A549 (cell line): ENCODE results near the gene NTM. TPM values are rescaled to one million over a fixed set of nuclear protein-coding genes. Genes with fewer than 3 reads are reported as not detected.

ENCODE experiments used
- ATAC-seq, 2 experiments: fragments of 200-7000 bp in 1 of 2; fragments of >200 bp in 1 of 2; cut with Nextera tagmentation in 1 of 2; cut with Tn5 transposase in 1 of 2; 3 replicates each; pipeline versions ENCODE4 v1.8.0 to v1.9.1; 2018 to 2020; ENCODE audit warnings: mild to moderate bottlenecking in 1 of 2, moderate library complexity in 1 of 2
- CTCF ChIA-PET: fragments of 300-600 bp; sonication (Branson Sonifier 250); formaldehyde crosslinking; extraction: SDS; loops from one replicate; lab custom pipeline; 2021; ENCODE audit warnings: antibody characterized with exemption, inconsistent platforms; lab: Yijun Ruan, JAX
- POLR2A ChIA-PET: fragments of 350-600 bp; formaldehyde crosslinking; extraction: SDS; loops from one replicate; lab custom pipeline; 2021; ENCODE audit warnings: antibody characterized with exemption, inconsistent platforms; lab: Yijun Ruan, JAX
- DNase-seq, 2 experiments: peaks; one replicate each; pipeline versions ENCODE4 v3.0.0 to v3.0.0-alpha.2; 2011 to 2016; ENCODE audit warnings: low read depth in 1 of 2, low spot score in 1 of 2
- FAIRE-seq: peaks from 2 replicates; lab custom pipeline; 2011; peaks lifted over from hg19 to GRCh38; lab: Jason Lieb, UNC
- H3K27ac ChIP-seq, 2 experiments: fragments of >200 bp; sonication (Bioruptor Twin); formaldehyde crosslinking; 3 replicates each; pipeline ENCODE4 v1.5.1; 2016 to 2017
- H3K4me1 ChIP-seq: fragments of >200 bp; sonication (Bioruptor Twin); formaldehyde crosslinking; 3 replicates; pipeline ENCODE4 v1.6.1; 2016
- H3K4me2 ChIP-seq: fragments of >200 bp; sonication (Bioruptor Twin); formaldehyde crosslinking; 3 replicates; pipeline ENCODE4 v1.6.1; 2016
- H3K4me3 ChIP-seq: fragments of >200 bp; sonication (Bioruptor Twin); formaldehyde crosslinking; 3 replicates; pipeline ENCODE4 v1.5.1; 2016
- H3K9me3 ChIP-seq: fragments of >200 bp; sonication (Bioruptor Twin); formaldehyde crosslinking; 3 replicates; pipeline ENCODE4 v1.6.1; 2016
- CBX8 ChIP-seq: fragments of 200-600 bp; sonication (generic); IDR thresholded peaks from 2 replicates; pipeline ENCODE4 v1.6.1; 2016
- CEBPB ChIP-seq, 2 experiments: fragments of >200 bp in 1 of 2; sonication (Bioruptor Twin) in 1 of 2; formaldehyde crosslinking in 1 of 2; IDR thresholded peaks; 2 replicates each; pipeline ENCODE4 v1.6.1; 2012 to 2016
- CHD4 ChIP-seq: fragments of 200-600 bp; sonication (generic); IDR thresholded peaks from 2 replicates; pipeline ENCODE4 v1.6.1; 2016; ENCODE audit warnings: antibody characterized with exemption, mild to moderate bottlenecking, borderline replicate concordance
- EHF ChIP-seq: fragments of 250-450 bp; sonication (Bioruptor Pico); IDR thresholded peaks from 2 replicates; pipeline ENCODE4 v1.5.0; 2020; ENCODE audit warnings: mild to moderate bottlenecking
- EHMT2 ChIP-seq: fragments of 200-600 bp; sonication (generic); IDR thresholded peaks from 2 replicates; pipeline ENCODE4 v1.6.1; 2016; ENCODE audit warnings: antibody characterized with exemption, low read depth, mild to moderate bottlenecking, moderate library complexity
- ELK1 ChIP-seq: fragments of 150-350 bp; IDR thresholded peaks from 2 replicates; pipeline ENCODE4 v1.6.1; 2014; ENCODE audit warnings: low read depth, mild to moderate bottlenecking, low read length
- EP300 ChIP-seq, 2 experiments: fragments of >200 bp; sonication (Bioruptor Twin); formaldehyde crosslinking; IDR thresholded peaks; 2 replicates in 1 of 2; 3 replicates in 1 of 2; pipeline ENCODE4 v1.6.1; 2016 to 2017
- FOSB ChIP-seq: fragments of 250-450 bp; sonication (Bioruptor Pico); IDR thresholded peaks from 2 replicates; pipeline ENCODE4 v1.5.0; 2020; ENCODE audit warnings: mild to moderate bottlenecking, moderate library complexity
- FOXS1 ChIP-seq: fragments of 250-450 bp; sonication (Bioruptor Pico); IDR thresholded peaks from 2 replicates; pipeline ENCODE4 v1.5.0; 2020; ENCODE audit warnings: mild to moderate bottlenecking, moderate library complexity
- GATA3 ChIP-seq: IDR thresholded peaks from 2 replicates; pipeline ENCODE4 v1.6.1; 2012; ENCODE audit warnings: borderline replicate concordance
- HES2 ChIP-seq: fragments of >200 bp; sonication (Bioruptor Twin); formaldehyde crosslinking; IDR thresholded peaks from 2 replicates; pipeline ENCODE4 v1.6.1; 2016
- HEYL ChIP-seq: fragments of 250-450 bp; sonication (Bioruptor Pico); IDR thresholded peaks from 2 replicates; pipeline ENCODE4 v1.8.0; 2021; ENCODE audit warnings: mild to moderate bottlenecking, moderate library complexity
- HOXA7 ChIP-seq: fragments of 250-450 bp; sonication (Bioruptor Pico); IDR thresholded peaks from 2 replicates; pipeline ENCODE4 v1.5.0; 2020; ENCODE audit warnings: mild to moderate bottlenecking, moderate library complexity
- HOXB5 ChIP-seq: fragments of 250-450 bp; sonication (Bioruptor Pico); IDR thresholded peaks from 2 replicates; pipeline ENCODE4 v1.5.0; 2020; ENCODE audit warnings: mild to moderate bottlenecking, moderate library complexity
- JUNB ChIP-seq: fragments of >200 bp; sonication (Bioruptor Twin); formaldehyde crosslinking; IDR thresholded peaks from 2 replicates; pipeline ENCODE4 v1.6.1; 2016
- KDM5A ChIP-seq: fragments of 200-600 bp; sonication (generic); IDR thresholded peaks from 2 replicates; pipeline ENCODE4 v1.6.1; 2016; ENCODE audit warnings: antibody characterized with exemption, mild to moderate bottlenecking
- MAFK ChIP-seq: fragments of 450-650 bp; IDR thresholded peaks from 2 replicates; pipeline ENCODE4 v1.6.1; 2014; ENCODE audit not compliant: partially characterized antibody
- MAZ ChIP-seq: fragments of 150-350 bp; IDR thresholded peaks from 2 replicates; pipeline ENCODE4 v1.6.1; 2014; ENCODE audit warnings: antibody characterized with exemption, low read depth, low read length, borderline replicate concordance
- MYC ChIP-seq: IDR thresholded peaks from 2 replicates; pipeline ENCODE4 v1.6.1; 2012; ENCODE audit warnings: mild to moderate bottlenecking, inconsistent platforms, low read length, improper control_type of control experiment, borderline replicate concordance
- NFE2L2 ChIP-seq: fragments of 150-350 bp; conservative IDR thresholded peaks from 2 replicates; pipeline ENCODE4 v1.6.1; 2014; ENCODE audit warnings: low read length
- NR3C1 ChIP-seq: fragments of >200 bp; sonication (Bioruptor Twin); formaldehyde crosslinking; IDR thresholded peaks from 3 replicates; pipeline ENCODE4 v1.6.1; 2017
- PHF8 ChIP-seq: fragments of 200-600 bp; sonication (generic); IDR thresholded peaks from 2 replicates; pipeline ENCODE4 v1.6.1; 2016; ENCODE audit warnings: low read depth, mild to moderate bottlenecking, antibody characterized with exemption, moderate library complexity, borderline replicate concordance
- RAD21 ChIP-seq, 2 experiments: fragments of >200 bp in 1 of 2; sonication (Bioruptor Twin) in 1 of 2; formaldehyde crosslinking in 1 of 2; IDR thresholded peaks in 1 of 2; conservative IDR thresholded peaks in 1 of 2; 2 replicates in 1 of 2; 3 replicates in 1 of 2; pipeline ENCODE4 v1.6.1; 2012 to 2018; ENCODE audit warnings: inconsistent platforms in 1 of 2
- RCOR1 ChIP-seq: fragments of 150-350 bp; IDR thresholded peaks from 2 replicates; pipeline ENCODE4 v1.6.1; 2014; ENCODE audit warnings: antibody characterized with exemption, low read length, low read depth
- RNF2 ChIP-seq: fragments of 200-600 bp; sonication (generic); IDR thresholded peaks from 2 replicates; pipeline ENCODE4 v1.6.1; 2016; ENCODE audit warnings: low read depth, mild to moderate bottlenecking, antibody characterized with exemption, moderate library complexity, borderline replicate concordance
- SMC3 ChIP-seq: fragments of >200 bp; sonication (Bioruptor Twin); formaldehyde crosslinking; IDR thresholded peaks from 3 replicates; pipeline ENCODE4 v1.6.1; 2018; ENCODE audit warnings: inconsistent platforms
- ZC3H11A ChIP-seq: fragments of 450-650 bp; IDR thresholded peaks from 2 replicates; pipeline ENCODE4 v1.6.1; 2014; ENCODE audit warnings: antibody characterized with exemption, mild to moderate bottlenecking
- ZFP36 ChIP-seq: fragments of 450-650 bp; IDR thresholded peaks from 2 replicates; pipeline ENCODE4 v1.6.1; 2014; ENCODE audit warnings: borderline replicate concordance; ENCODE audit not compliant: partially characterized antibody
- ZNF302 ChIP-seq: fragments of 250-450 bp; sonication (Bioruptor Pico); IDR thresholded peaks from 2 replicates; pipeline ENCODE4 v1.9.0; 2021; ENCODE audit warnings: inconsistent platforms, mild to moderate bottlenecking, moderate library complexity
- WGBS: methylation state at CpG from one replicate; pipeline ENCODE4 v1.1.6; 2017; ENCODE audit errors: missing lambda C conversion rate; 5-methylcytosine and 5-hydroxymethylcytosine counted together
- polyA plus RNA-seq, 4 experiments: library from polyadenylated mRNA; depleted of rRNA in 3 of 4; stranded (reverse); fragments of >200 nt; fragmentation: RNase III in 1 of 4; extraction: RNeasy Plus Mini Kit Qiagen cat#74134 plus additional on column Dnase treatment in 1 of 4; gene quantifications; 2 replicates in 3 of 4; 3 replicates in 1 of 4; pipeline ENCODE4 v1.2.3, GENCODE V29; 2011 to 2017
- TF ChIP-seq, protein P1 (sequence below): fragments of >200 bp; sonication (Bioruptor Twin); formaldehyde crosslinking; IDR thresholded peaks from 3 replicates; pipeline ENCODE4 v1.5.1; 2016

The NTM gene
- polyA plus RNA-seq, 2 of the 4 experiments (the other 2 are of a cell fraction): not detected

DNA sequence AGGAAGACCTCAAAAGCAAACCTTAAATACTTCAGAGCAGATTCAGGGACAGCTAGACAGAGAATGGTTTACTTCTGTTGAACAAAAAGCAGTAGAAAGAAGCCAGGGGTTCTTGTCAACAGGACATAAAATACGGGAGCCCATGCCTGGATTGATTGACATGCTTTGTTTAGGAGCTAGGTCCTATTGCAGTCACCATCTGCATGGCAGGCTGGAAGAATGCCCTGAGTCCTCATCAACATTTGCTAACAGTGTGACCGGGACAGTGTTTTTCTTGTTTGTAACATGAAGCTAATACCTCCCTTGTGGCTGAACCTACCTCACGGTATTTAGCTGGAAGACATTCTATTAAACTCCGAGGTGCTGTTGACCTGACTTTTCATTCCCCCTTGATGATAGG is 225.4 kb downstream of the NTM start:
- Histone ChIP-seq H3K4me1 (no peaks in the 10 kb centered on the region), H3K27ac (no peak overlapping the region), H3K4me3 (no peak overlapping the region), H3K9me3 (no peaks in the 10 kb centered on the region), H3K4me2 (no peak overlapping the region)
- 14% methylated on average over 4 of the region's 4 CpGs for WGBS
- POLR2A ChIA-PET: no interaction called here
- no peak for ATAC-seq
- CTCF ChIA-PET: interaction anchor here (0.7 kb wide), 1 partner anchor 78 kb away, joined by 3 read pairs; no protein-coding TSS in a partner anchor
- no peak for DNase-seq
- no peak for FAIRE-seq
- TF ChIP-seq FOSB (CRISPR knock-in tag) (no peak), HOXA7 (CRISPR knock-in tag) (no peak)

DNA sequence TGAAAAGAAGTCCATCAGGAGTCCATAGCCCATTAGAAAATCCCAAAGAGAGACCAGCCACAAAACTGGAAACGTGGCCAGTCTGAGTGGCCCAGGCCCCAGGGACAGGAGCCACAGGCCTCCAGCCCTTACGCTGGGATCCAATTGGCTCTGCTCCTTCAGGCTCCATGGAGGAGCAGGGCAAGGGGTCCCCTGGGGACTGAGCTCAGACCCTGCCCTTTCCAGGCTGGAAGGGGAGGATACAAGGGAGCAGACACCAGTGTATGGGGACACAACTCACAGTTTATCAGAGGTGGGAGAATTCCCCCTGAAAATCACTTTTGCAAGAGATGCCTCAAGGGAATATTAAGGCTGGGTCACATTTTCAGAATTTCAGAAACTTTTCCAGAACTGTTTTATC is 227.5 kb downstream of the NTM start:
- H3K4me2 ChIP-seq: no peak overlapping the region
- FAIRE-seq (no peak), DNase-seq (no peak), ATAC-seq (no peak)
- H3K4me1 ChIP-seq: no peaks in the 10 kb centered on the region
- ChIA-PET POLR2A (no interaction called here), CTCF (interaction anchor here (0.8 kb wide), 1 partner anchor 190 kb away, joined by 3 read pairs; no protein-coding TSS in a partner anchor)
- 0% methylated on average over 1 of the region's 2 CpGs for WGBS
- no peaks in the 10 kb centered on the region for H3K9me3 ChIP-seq
- TF ChIP-seq RAD21 (conservative IDR thresholded peaks at IDR 0.05 in 1 of 2, IDR thresholded peaks at IDR 0.05 in 1 of 2) (no peak), NFE2L2 (no peak), ELK1 (no peak), KDM5A (no peak), NR3C1 (no peak), EHMT2 (no peak), MAZ (no peak), CHD4 (no peak)
- H3K4me3 ChIP-seq: no peak overlapping the region
- H3K27ac ChIP-seq: no peak overlapping the region

DNA sequence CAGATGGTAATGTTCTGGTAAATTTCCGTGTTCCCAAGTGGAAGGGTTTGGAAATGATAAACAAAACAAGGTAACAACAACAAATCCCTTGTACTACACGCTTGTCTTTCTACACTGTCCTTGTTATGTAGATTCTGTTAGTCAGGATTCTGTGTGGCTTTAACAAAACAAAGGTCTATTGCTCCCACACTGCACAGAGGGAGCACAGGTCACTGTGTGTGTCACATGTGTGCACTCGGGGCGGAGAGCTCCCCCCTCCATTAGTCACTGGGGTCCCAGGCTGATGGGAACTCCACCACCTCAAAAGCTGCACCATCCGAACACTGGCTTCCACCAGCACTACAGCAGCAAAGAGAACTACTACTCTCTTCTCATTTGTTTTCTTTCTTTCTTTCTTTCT is 227.9 kb downstream of the NTM start:
- ChIA-PET CTCF (no interaction called here), POLR2A (no interaction called here)
- no peaks in the 10 kb centered on the region for H3K4me1 ChIP-seq
- no peak overlapping the region for H3K4me3 ChIP-seq
- TF ChIP-seq ZFP36 (no peak), FOXS1 (no peak), HOXB5 (no peak), GATA3 (no peak)
- TF ChIP-seq, protein P1, sequence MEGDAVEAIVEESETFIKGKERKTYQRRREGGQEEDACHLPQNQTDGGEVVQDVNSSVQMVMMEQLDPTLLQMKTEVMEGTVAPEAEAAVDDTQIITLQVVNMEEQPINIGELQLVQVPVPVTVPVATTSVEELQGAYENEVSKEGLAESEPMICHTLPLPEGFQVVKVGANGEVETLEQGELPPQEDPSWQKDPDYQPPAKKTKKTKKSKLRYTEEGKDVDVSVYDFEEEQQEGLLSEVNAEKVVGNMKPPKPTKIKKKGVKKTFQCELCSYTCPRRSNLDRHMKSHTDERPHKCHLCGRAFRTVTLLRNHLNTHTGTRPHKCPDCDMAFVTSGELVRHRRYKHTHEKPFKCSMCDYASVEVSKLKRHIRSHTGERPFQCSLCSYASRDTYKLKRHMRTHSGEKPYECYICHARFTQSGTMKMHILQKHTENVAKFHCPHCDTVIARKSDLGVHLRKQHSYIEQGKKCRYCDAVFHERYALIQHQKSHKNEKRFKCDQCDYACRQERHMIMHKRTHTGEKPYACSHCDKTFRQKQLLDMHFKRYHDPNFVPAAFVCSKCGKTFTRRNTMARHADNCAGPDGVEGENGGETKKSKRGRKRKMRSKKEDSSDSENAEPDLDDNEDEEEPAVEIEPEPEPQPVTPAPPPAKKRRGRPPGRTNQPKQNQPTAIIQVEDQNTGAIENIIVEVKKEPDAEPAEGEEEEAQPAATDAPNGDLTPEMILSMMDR: no peak
- under 1% methylated on average over 5 of the region's 5 CpGs for WGBS
- FAIRE-seq: no peak
- H3K27ac ChIP-seq: no peak overlapping the region
- H3K4me2 ChIP-seq: no peak overlapping the region
- ATAC-seq: no peak
- H3K9me3 ChIP-seq: no peaks in the 10 kb centered on the region
- no peak for DNase-seq

DNA sequence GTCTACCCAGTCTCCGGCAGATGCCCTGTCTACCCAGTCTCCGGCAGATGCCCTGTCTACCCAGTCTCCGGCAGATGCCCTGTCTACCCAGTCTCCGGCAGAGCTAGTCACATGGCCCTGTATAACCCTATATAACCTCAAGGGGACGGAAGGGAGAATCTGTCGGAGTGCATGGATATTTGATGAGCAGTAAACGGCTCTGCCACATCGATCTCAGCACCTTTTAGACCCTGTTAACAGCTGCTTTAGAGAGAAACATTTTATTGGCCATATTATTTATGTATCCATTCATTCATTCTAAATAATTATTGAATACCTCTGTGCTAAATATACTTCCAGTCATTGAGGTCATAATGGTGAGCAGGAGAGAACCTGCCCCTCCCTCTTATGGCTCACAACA is 228.9 kb downstream of the NTM start:
- CTCF ChIA-PET: no interaction called here
- FAIRE-seq: no peak
- WGBS: 7% methylated on average over 6 of the region's 8 CpGs
- no peaks in the 10 kb centered on the region for H3K9me3 ChIP-seq
- no peak for ATAC-seq
- TF ChIP-seq HEYL (no peak), CEBPB (IDR thresholded peaks at IDR 0.05) (no peak), HES2 (no peak), CBX8 (no peak), GATA3 (no peak), MYC (no peak), MAZ (no peak), RCOR1 (no peak), ZNF302 (CRISPR knock-in tag) (no peak), FOSB (CRISPR knock-in tag) (no peak), KDM5A (no peak), PHF8 (no peak), EHF (CRISPR knock-in tag) (no peak), SMC3 (no peak), FOXS1 (no peak), JUNB (no peak), ZC3H11A (no peak), MAFK (no peak), RNF2 (no peak), EP300 (IDR thresholded peaks at IDR 0.05) (no peak)
- TF ChIP-seq, all 56 proteins: peak for 0
- Histone ChIP-seq H3K4me1 (no peaks in the 10 kb centered on the region), H3K4me2 (no peak overlapping the region), H3K4me3 (no peak overlapping the region), H3K27ac (no peak overlapping the region)
- no peak for DNase-seq
- POLR2A ChIA-PET: no interaction called here
